Stimulated activated CD4-positive, alpha-beta T cell treated with anti-CD3 and anti-CD28 coated beads, Interleukin-12 subunit alpha, Interleukin-12 subunit beta, amount 100 ng/mL, for 24 hours (primary cell): ENCODE results near the gene ADAMTS6.
"Not testable (repeated sequence)": the region's sequence is repeated elsewhere in the genome, so short reads cannot be mapped to it uniquely, and the experiment has no call there.

Experiments
- DNase-seq, 2 experiments: peaks; one replicate each; pipeline ENCODE4 v3.0.0-alpha.2; 2020; ENCODE audit warnings: low read depth in 2 of 2

Gene ADAMTS6

GRCh38 chr5:65474130-65474711 is 7.5 kb downstream of the ADAMTS6 start:
- DNase-seq = no peak

DNA sequence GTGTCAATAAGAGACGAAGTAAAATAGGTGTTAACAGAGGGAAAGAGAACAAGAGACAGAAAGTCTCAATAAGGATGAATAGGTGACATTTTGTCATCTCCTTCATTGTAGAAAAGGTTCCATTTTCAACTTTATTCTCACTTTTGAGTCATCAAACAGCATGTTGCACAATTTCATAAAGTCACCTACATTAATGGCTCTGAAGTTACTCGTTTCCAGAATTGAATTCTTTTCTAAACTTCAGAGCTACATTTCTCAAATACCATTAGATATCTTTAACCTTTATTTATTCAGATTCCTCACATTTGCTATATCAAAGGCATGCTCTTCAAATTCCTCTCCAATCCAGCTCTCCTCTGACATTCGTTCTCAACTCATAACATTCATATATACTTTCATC is 13.1 kb downstream of the ADAMTS6 start:
- no peak for DNase-seq

DNA sequence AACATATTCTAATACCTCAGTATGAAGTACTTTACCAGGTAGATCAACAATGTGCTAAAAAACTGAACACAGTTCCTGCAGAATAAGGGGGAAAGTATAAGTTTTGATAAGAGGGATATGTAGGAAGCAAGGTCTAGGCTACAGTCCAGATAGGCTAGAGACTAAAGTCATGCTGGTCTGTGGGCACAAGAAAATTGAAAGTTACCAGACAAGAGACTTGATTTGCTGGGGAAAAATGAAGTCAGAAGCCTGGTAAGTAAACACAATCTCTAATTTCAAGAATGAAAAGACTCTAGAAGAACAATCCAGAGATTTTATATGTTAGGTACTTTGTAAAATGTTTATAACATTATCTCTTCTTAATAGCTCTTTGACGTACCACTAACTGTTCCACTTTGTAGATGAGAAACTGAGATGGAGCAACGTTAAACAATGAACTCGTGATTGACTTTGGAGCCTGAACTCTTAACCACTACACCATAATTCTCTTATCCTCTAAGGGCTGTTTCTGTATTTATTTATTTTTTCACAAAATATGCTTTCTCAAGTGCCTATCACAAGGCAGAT is 19.5 kb downstream of the ADAMTS6 start:
- no peak for DNase-seq

GRCh38 chr5:65461490-65461889 is 20.2 kb downstream of the ADAMTS6 start:
- DNase-seq = no peak

DNA sequence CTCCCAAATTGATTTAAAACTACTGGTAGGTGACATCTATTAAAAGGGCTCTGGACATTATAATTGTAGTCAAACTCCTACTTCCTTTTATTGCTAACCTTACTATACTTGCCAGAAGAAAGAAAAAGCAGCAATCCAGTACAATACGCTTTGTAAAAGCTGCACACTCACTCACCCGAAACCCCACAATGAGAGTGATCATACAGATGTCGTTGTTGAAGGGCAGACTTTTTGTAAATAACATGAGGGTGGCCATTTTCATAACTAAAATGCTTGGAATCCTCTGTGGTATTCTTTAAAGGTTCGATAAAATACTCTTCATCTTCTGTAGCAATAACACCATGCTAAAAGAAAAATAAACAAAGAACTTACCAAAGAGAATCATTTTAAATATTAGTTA is 21.7 kb downstream of the ADAMTS6 start:
- DNase-seq = no peak

GRCh38 chr5:65455064-65455463 is 26.7 kb downstream of the ADAMTS6 start:
- no peak for DNase-seq

- DNase-seq = no peak
Observed at GRCh38 chr5:65451436-65451835, 30.3 kb downstream of the ADAMTS6 start.

GRCh38 chr5:65446682-65447081 is 35.0 kb downstream of the ADAMTS6 start:
- DNase-seq = no peak

DNA sequence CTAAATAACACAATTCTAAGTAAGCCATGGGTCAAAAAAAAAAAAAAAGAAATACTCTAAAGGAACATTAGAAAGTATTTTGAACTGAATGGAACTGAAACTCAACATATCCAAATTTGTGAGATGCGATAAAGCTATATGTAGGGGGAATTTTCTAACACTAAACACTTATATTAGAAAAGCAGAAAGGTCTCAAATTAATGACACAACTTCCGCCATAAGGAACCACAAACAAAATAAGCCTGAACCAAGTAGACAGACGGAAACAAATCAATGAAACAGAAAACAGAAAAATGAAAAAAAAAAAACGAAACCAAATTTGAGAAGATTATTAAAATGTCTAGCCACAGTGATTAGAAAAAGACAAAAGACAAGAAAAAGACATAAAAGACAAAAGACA is 39.9 kb downstream of the ADAMTS6 start:
- DNase-seq = no peak

DNA sequence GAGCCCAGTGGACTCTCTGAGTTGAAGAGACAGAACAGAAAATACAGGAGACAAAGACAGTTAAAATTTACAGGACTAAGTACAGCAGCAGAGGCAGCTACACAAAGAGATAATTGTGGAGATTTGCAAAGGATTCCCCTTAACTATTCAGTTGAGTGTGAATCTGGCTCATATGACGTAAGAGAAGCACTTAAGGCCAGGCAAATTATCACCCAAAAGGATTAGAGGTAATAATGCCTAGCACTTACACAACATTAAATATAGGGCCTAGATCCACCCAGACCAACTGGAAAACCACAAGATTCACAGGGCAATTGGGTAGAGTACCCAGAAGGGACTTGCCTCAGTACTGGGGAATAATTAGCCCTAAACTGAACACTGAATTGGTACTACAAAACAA is 41.3 kb downstream of the ADAMTS6 start:
- no peak for DNase-seq

DNA sequence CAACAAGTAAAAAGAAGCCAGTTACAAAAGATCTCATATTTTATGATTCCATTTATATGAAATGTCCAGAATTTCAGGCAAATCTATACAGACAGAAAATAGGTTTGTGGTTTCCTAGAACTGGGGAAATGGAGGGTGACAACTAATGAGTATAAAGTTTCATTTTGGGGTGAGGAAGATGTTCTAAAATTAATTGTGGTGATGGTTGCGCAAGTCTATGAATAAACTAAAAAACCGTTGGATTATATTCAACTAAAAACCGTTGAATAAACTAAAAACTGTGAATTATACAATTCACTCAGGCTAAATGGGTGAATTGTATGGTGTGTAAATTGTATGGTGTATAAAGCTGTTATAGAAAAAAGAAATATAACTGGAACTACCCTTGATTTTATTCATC is 47.6 kb downstream of the ADAMTS6 start:
- no peak for DNase-seq

DNA sequence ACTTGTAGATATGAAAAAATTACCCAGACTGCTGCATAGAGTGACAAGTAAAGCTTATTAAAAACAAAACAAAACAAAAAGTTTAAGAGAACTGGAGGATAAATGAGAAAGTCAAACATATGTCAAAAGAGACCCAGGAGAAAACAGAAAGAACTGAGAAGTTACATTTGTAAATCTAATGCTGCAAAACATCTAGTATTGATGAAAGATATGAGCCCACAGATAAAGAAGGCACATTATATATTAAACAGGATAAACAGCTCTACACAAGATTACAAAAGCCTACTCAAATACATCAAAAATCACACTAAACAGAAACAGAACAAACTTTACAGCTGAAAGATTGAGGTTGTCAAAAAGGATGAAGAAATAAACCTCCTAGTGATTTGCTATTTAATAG is 55.1 kb downstream of the ADAMTS6 start:
- no peak for DNase-seq

- DNase-seq = no peak
Observed at GRCh38 chr5:65423623-65424022, 58.1 kb downstream of the ADAMTS6 start.

DNA sequence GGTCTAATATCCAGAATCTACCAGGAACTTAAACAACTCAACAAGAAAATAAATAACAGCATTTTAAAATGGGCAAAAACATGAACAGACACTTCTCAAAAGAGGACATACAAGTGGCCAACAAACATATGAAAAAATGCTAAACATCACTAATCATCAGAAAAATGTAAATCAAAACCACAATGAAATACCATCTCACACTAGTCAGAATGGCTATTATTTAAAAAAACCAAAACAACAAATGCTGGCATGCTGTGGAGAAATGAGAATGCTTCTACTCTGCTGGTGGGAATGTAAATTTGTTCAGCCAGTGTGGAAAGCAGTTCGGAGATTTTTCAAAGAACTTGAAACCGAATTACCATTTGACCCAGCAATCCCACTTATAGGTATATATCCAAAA is 63.1 kb downstream of the ADAMTS6 start:
- no peak for DNase-seq

DNA sequence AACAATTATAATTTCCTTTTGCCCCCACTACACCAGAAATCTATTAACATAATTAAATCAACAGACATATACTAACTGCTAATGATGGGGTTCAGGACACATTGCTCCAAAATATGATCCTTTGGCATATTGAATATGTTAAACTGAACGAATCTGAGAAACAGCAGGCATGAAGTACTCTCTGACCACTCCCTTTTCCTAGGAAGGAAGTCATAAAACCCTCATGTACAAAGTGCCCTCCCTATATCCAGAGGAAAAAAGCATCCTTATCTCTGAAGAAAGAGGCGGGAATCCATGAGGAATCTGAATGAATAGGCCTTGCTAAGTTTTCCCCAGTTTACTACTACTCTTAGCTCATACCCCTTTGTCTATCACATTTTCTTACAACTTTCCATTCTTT is 67.9 kb downstream of the ADAMTS6 start:
- DNase-seq = no peak

- DNase-seq = no peak
Observed at GRCh38 chr5:65412842-65413241, 68.9 kb downstream of the ADAMTS6 start.

GRCh38 chr5:65411356-65411755 is 70.4 kb downstream of the ADAMTS6 start:
- no peak for DNase-seq

- no peak for DNase-seq
Observed at GRCh38 chr5:65395526-65396155, 86.1 kb downstream of the ADAMTS6 start.

- no peak for DNase-seq
Observed at GRCh38 chr5:65394087-65394486, 87.6 kb downstream of the ADAMTS6 start.

DNA sequence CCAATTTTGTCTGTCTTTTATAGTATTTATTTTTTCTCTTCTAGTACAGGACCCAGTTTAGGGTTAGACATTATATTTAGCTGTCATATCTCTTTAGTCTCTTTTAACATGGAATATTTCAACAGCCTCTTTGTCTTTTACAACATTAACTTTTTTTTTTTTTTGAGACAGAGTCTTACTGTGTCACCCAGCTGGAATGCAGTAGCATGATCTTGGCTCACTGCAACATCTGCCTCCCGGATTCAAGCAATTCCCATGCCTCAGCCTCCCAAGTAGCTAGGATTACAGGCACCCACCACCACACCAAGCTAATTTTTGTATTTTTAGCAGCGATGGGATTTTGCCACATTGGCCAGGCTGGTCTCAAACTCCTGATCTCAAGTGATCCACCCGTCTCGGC is 90.1 kb downstream of the ADAMTS6 start:
- DNase-seq = no peak

DNA sequence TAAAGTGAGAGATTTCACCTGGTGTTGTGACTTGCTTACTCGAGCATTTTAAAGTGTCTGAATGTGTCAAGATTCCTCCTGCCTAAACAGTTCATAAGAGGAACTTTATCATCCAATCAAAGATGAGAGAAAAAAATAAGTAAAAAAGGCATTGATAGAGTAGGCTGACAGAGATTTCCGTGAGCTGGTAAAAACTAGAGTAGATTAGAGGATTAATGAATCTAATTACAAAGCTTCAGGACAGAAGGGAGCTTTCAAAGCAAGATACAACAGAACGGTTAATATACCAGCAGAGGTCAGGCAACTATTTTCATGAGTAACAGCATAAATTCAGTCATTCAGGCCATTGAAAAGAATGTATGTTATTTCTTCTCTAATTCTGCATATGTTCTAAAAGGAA is 91.5 kb downstream of the ADAMTS6 start:
- no peak for DNase-seq

- DNase-seq = no peak
Observed at GRCh38 chr5:65383859-65384258, 97.9 kb downstream of the ADAMTS6 start.

GRCh38 chr5:65382582-65382981 is 99.1 kb downstream of the ADAMTS6 start:
- no peak for DNase-seq

DNA sequence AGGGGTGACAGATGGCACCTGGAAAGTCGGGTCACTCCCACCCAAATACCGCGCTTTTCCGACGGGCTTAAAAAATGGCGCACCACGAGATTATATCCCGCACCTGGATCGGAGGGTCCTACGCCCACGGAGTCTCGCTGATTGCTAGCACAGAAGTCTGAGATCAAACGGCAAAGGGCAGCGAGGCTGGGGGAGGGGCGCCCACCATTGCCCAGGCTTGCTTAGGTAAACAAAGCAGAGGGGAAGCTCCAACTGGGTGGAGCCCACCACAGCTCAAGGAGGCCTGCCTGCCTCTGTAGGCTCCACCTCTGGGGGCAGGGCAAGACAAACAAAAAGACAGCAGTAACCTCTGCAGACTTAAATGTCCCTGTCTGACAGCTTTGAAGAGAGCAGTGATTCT is 111.2 kb downstream of the ADAMTS6 start:
- not testable (repeated sequence) for DNase-seq
